Measurements from ENCODE around the gene MLH1. TPM values are rescaled to one million over a fixed set of nuclear protein-coding genes. Genes with fewer than 3 reads are reported as not detected.
A peak's percentile ranks its signal among the peaks of the same experiment; 100 is the strongest.

Gene MLH1
- total and polyA plus RNA-seq, 2 experiments from 2014 or later: 27.8 to 36.3 TPM

DNA sequence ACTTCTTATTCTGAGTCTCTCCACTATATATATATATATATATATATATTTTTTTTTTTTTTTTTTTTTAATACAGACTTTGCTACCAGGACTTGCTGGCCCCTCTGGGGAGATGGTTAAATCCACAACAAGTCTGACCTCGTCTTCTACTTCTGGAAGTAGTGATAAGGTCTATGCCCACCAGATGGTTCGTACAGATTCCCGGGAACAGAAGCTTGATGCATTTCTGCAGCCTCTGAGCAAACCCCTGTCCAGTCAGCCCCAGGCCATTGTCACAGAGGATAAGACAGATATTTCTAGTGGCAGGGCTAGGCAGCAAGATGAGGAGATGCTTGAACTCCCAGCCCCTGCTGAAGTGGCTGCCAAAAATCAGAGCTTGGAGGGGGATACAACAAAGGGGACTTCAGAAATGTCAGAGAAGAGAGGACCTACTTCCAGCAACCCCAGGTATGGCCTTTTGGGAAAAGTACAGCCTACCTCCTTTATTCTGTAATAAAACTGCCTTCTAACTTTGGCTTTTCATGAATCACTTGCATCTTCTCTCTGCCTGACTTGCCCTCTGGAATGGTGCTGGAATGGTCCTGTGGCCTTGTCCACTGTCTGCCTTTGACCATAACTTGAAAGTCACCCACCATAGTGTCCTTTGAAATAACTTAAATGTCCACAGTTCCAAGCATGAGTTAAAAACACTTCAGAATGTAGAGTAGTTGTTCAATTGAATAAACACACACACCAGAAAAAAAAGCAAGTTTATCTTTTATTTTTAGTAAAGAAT is 32.4 kb downstream of the MLH1 start:
- WGBS, 2 experiments (ENCODE audit: low coverage in 1 of 2, low lambda C conversion rate in 2 of 2, missing lambda C conversion rate in 2 of 2): 97 to 100% methylated on average over 3 of the region's 3 CpGs
- TF ChIP-seq EZH2phosphoT487 (IDR thresholded peaks at IDR 0.05; ENCODE audit: insufficient read depth, low read depth) (no peak), EZH2 (IDR thresholded peaks at IDR 0.05; ENCODE audit: insufficient read depth, poor library complexity, severe bottlenecking) (no peak)
- Histone ChIP-seq H4K20me1 (ENCODE audit: insufficient read depth) (no peaks in the 10 kb centered on the region), H3F3A (ENCODE audit: insufficient read depth) (peaks cover 16% of the 10 kb centered on the region), H3K27me3 (replicated peaks; ENCODE audit: insufficient read depth) (no peaks in the 10 kb centered on the region), H3K36me3 (ENCODE audit: low read depth) (peaks cover 26% of the 10 kb centered on the region; the same call in 1 of the 2 replicates), H3K9me2 (ENCODE audit: insufficient read depth) (no peaks in the 10 kb centered on the region), H3K79me2 (ENCODE audit: insufficient read depth) (no peaks in the 10 kb centered on the region), H2AFZ (no peak overlapping the region), H3K4me2 (ENCODE audit: unreplicated experiment) (no peak overlapping the region), H3K4me1 (ENCODE audit: insufficient read depth) (peaks cover 18% of the 10 kb centered on the region), H3K4me3 (no peak overlapping the region), H3K9ac (no peak overlapping the region), H3K9me3 (ENCODE audit: low read depth) (no peaks in the 10 kb centered on the region), H3K27ac (no peak overlapping the region)
- in situ Hi-C loops (cut with MboI): no loop called here
- DNase-seq: no peak

DNA sequence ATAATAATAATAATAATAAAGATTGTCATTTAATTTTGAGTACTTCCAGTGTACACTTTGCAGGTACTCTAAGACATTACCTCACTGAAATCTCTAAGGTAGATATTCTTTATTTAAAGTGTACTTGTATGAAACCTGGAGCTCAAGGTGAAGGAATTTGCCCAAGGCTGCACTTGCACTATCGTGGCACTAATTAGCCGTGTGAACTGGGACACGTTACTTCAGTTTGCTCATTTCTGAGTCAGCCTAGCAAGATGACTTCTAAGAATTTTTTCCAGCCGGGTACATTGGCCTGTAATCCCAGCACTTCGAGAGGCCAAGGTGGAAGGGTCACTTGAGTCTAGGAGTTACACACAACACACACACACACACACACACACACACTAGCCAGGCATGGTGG is 33.5 kb downstream of the MLH1 start:
- no peaks in the 10 kb centered on the region for H4K20me1 ChIP-seq (ENCODE audit: insufficient read depth)
- in situ Hi-C loops (cut with MboI): no loop called here
- no peak overlapping the region for H3K27ac ChIP-seq
- no peak overlapping the region for H2AFZ ChIP-seq
- no peaks in the 10 kb centered on the region for H3K9me2 ChIP-seq (ENCODE audit: insufficient read depth)
- H3F3A ChIP-seq (ENCODE audit: insufficient read depth): peaks cover 24% of the 10 kb centered on the region
- H3K4me2 ChIP-seq (ENCODE audit: unreplicated experiment): no peak overlapping the region
- no peaks in the 10 kb centered on the region for H3K9me3 ChIP-seq (ENCODE audit: low read depth)
- no peaks in the 10 kb centered on the region; the same call in 1 of the 2 replicates for H3K79me2 ChIP-seq (ENCODE audit: insufficient read depth)
- no peak for TF ChIP-seq EZH2phosphoT487 (IDR thresholded peaks at IDR 0.05; ENCODE audit: insufficient read depth, low read depth)
- TF ChIP-seq EZH2 (IDR thresholded peaks at IDR 0.05; ENCODE audit: insufficient read depth, poor library complexity, severe bottlenecking): no peak
- no peak overlapping the region for H3K4me3 ChIP-seq
- H3K9ac ChIP-seq: no peak overlapping the region
- DNase-seq: no peak
- peaks cover 22% of the 10 kb centered on the region; the same call in 1 of the 2 replicates for H3K36me3 ChIP-seq (ENCODE audit: low read depth)
- peaks cover 29% of the 10 kb centered on the region for H3K4me1 ChIP-seq (ENCODE audit: insufficient read depth)
- WGBS, 2 experiments (ENCODE audit: low coverage in 1 of 2, low lambda C conversion rate in 2 of 2, missing lambda C conversion rate in 2 of 2): 69 to 74% methylated on average over 5 of the region's 5 CpGs
- H3K27me3 ChIP-seq (replicated peaks; ENCODE audit: insufficient read depth): no peaks in the 10 kb centered on the region

DNA sequence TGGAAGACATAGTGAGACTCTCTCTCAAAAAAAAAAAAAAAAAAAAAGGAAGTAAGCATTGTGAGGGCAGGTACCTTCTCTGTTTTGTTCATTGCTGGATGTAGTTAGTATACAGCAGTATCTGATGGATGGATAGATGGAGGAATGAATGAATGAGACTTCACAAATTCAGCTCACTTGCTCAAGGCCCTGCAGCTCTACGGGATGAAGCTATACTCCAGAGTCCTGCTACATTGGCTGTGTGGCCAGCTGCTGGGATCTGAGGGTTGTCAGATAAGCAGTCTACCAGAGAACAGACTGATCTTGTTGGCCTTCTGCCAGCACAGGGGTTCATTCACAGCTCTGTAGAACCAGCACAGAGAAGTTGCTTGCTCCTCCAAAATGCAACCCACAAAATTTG is 35.0 kb downstream of the MLH1 start:
- in situ Hi-C loops (cut with MboI): no loop called here
- Histone ChIP-seq H3K4me1 (ENCODE audit: insufficient read depth) (peaks cover 29% of the 10 kb centered on the region), H3F3A (ENCODE audit: insufficient read depth) (peaks cover 24% of the 10 kb centered on the region), H3K27me3 (replicated peaks; ENCODE audit: insufficient read depth) (no peaks in the 10 kb centered on the region), H3K79me2 (ENCODE audit: insufficient read depth) (no peaks in the 10 kb centered on the region; the same call in 1 of the 2 replicates), H4K20me1 (ENCODE audit: insufficient read depth) (no peaks in the 10 kb centered on the region), H3K27ac (no peak overlapping the region), H3K36me3 (ENCODE audit: low read depth) (peaks cover 17% of the 10 kb centered on the region; the same call in 1 of the 2 replicates), H3K9me2 (ENCODE audit: insufficient read depth) (no peaks in the 10 kb centered on the region), H3K9ac (no peak overlapping the region), H3K4me3 (no peak overlapping the region), H3K4me2 (ENCODE audit: unreplicated experiment) (no peak overlapping the region), H2AFZ (no peak overlapping the region), H3K9me3 (ENCODE audit: low read depth) (no peaks in the 10 kb centered on the region)
- DNase-seq: no peak
- WGBS, 2 experiments (ENCODE audit: low coverage in 1 of 2, low lambda C conversion rate in 2 of 2, missing lambda C conversion rate in 2 of 2): 100% methylated on average over 1 of the region's 1 CpG
- no peak for TF ChIP-seq EZH2phosphoT487 (IDR thresholded peaks at IDR 0.05; ENCODE audit: insufficient read depth, low read depth)
- TF ChIP-seq EZH2 (IDR thresholded peaks at IDR 0.05; ENCODE audit: insufficient read depth, poor library complexity, severe bottlenecking): no peak

DNA sequence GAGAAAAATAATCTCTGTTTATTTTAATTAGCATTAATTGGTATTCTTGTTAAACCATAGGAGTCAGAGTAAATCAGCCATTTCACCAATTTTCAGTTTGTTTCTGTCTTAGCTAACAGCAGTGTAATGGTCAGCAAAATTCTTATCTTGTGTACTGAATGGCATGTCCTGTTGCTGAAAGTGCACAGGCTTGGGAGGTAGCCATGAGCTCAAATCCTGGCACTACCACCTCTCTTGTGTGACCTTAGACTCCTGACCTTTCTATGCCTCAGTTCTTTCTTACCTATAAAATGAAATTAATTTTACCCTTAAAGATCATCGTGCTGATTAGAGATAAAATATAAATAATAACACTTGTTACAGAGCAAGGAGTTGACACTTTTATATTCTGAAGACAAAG is 35.8 kb downstream of the MLH1 start:
- Histone ChIP-seq H2AFZ (no peak overlapping the region), H3K9ac (no peak overlapping the region), H3K36me3 (ENCODE audit: low read depth) (peaks cover 18% of the 10 kb centered on the region), H3K27ac (peak overlapping the region; percentile 84), H4K20me1 (ENCODE audit: insufficient read depth) (no peaks in the 10 kb centered on the region), H3K4me3 (no peak overlapping the region), H3K4me2 (ENCODE audit: unreplicated experiment) (no peak overlapping the region), H3K4me1 (ENCODE audit: insufficient read depth) (peaks cover 29% of the 10 kb centered on the region), H3F3A (ENCODE audit: insufficient read depth) (peaks cover 24% of the 10 kb centered on the region), H3K27me3 (replicated peaks; ENCODE audit: insufficient read depth) (no peaks in the 10 kb centered on the region), H3K9me2 (ENCODE audit: insufficient read depth) (no peaks in the 10 kb centered on the region), H3K79me2 (ENCODE audit: insufficient read depth) (no peaks in the 10 kb centered on the region; the same call in 1 of the 2 replicates), H3K9me3 (ENCODE audit: low read depth) (no peaks in the 10 kb centered on the region)
- DNase-seq: no peak
- TF ChIP-seq EZH2phosphoT487 (IDR thresholded peaks at IDR 0.05; ENCODE audit: insufficient read depth, low read depth): no peak
- 100% methylated on average over 1 of the region's 1 CpG for WGBS, 2 experiments (ENCODE audit: low coverage in 1 of 2, low lambda C conversion rate in 2 of 2, missing lambda C conversion rate in 2 of 2)
- in situ Hi-C loops (cut with MboI): no loop called here

Data from GM23248 (cell line).